Central memory CD4-positive, alpha-beta T cell (primary cell): Measurements from ENCODE around the gene CCDC174.
A peak's percentile ranks its signal among the peaks of the same experiment; 100 is the strongest.
"Not testable (repeated sequence)": the region's sequence is repeated elsewhere in the genome, so short reads cannot be mapped to it uniquely, and the experiment has no call there.

Experiments used
- DNase-seq: peaks from one replicate; pipeline ENCODE4 v3.0.0; 2022
- total RNA-seq, 3 experiments: gene quantifications; one replicate each; lab custom pipeline; 2026; lab: John Stamatoyannopoulos, UW

The CCDC174 gene
- 32.0 to 50.7 (median 41.9) reads per million in 3 experiments for total RNA-seq

- DNase-seq: peak; percentile 98
These were observed at the start of gene CCDC174 for GRCh38 chr3:14651440-14652251. CCDC174 (plus strand) TSS chr3:14651762; CDS start chr3:14651837, 75 bp downstream.

- DNase-seq: no peak
These were observed 49.4 kb upstream of the CCDC174 start for GRCh38 chr3:14602006-14602803.

GRCh38 chr3:14602804-14603644, 48.5 kb upstream of the CCDC174 start:
- no peak for DNase-seq

GRCh38 chr3:14605067-14605466, 46.5 kb upstream of the CCDC174 start:
- DNase-seq: no peak

GRCh38 chr3:14605744-14606143, 45.8 kb upstream of the CCDC174 start:
- DNase-seq: no peak

GRCh38 chr3:14606669-14607339, 44.8 kb upstream of the CCDC174 start:
- no peak for DNase-seq

- DNase-seq: no peak
These were observed 43.3 kb upstream of the CCDC174 start for GRCh38 chr3:14608298-14608697.

- not testable (repeated sequence) for DNase-seq
These were observed 42.5 kb upstream of the CCDC174 start for GRCh38 chr3:14609058-14609457.

GRCh38 chr3:14609506-14609905, 42.1 kb upstream of the CCDC174 start:
- no peak for DNase-seq

- DNase-seq: no peak
These were observed 41.6 kb upstream of the CCDC174 start for GRCh38 chr3:14609941-14610340.

GRCh38 chr3:14614189-14614588, 37.4 kb upstream of the CCDC174 start:
- no peak for DNase-seq

GRCh38 chr3:14614862-14615261, 36.7 kb upstream of the CCDC174 start:
- DNase-seq: no peak

GRCh38 chr3:14616606-14617507, 34.7 kb upstream of the CCDC174 start:
- DNase-seq: no peak

GRCh38 chr3:14617508-14618023, 34.0 kb upstream of the CCDC174 start:
- no peak for DNase-seq

GRCh38 chr3:14619605-14620004, 32.0 kb upstream of the CCDC174 start:
- no peak for DNase-seq

- DNase-seq: no peak
These were observed 31.1 kb upstream of the CCDC174 start for GRCh38 chr3:14620512-14620911.

- no peak for DNase-seq
These were observed 30.5 kb upstream of the CCDC174 start for GRCh38 chr3:14621093-14621492.

GRCh38 chr3:14622368-14622767, 29.2 kb upstream of the CCDC174 start:
- DNase-seq: no peak

- DNase-seq: no peak
These were observed 28.0 kb upstream of the CCDC174 start for GRCh38 chr3:14623569-14624051.

GRCh38 chr3:14624498-14624897, 27.1 kb upstream of the CCDC174 start:
- DNase-seq: no peak

- no peak for DNase-seq
These were observed 26.1 kb upstream of the CCDC174 start for GRCh38 chr3:14625443-14625842.
